Gastrocnemius medialis (tissue), 4 donors: Measurements from ENCODE around the gene KDM5C. TPM values are rescaled to one million over a fixed set of nuclear protein-coding genes. Genes with fewer than 3 reads are reported as not detected.

Experiments
- ATAC-seq, 2 donors: fragments of 150-250 bp; one replicate each; pipeline ENCODE4 v1.9.1; 2016
- DNase-seq, 2 donors: peaks; one replicate each; pipeline ENCODE4 v3.0.0-alpha.2; 2019
- H3K27ac ChIP-seq, 4 donors: fragments of 200-600 bp; sonication (generic); 1 replicate in 1 of 4; 2 replicates in 3 of 4; pipeline ENCODE4 v1.5.1; 2016 to 2018; ENCODE audit warnings: mild to moderate bottlenecking in 2 of 4, moderate library complexity in 1 of 4
- H3K27me3 ChIP-seq, 3 donors: fragments of 200-600 bp; sonication (generic) in 2 of 3; 1 replicate in 1 of 3; 2 replicates in 2 of 3; pipeline versions ENCODE4 v1.5.1 to v1.6.0; 2016 to 2019; ENCODE audit warnings: mild to moderate bottlenecking in 1 of 3, moderate library complexity in 1 of 3
- H3K36me3 ChIP-seq, 2 donors: fragments of 200-600 bp; sonication (generic) in 1 of 2; one replicate each; pipeline ENCODE4 v1.5.1; 2017 to 2018
- H3K4me1 ChIP-seq, 2 donors: fragments of 200-600 bp; sonication (generic) in 1 of 2; one replicate each; pipeline ENCODE4 v1.5.1; 2016 to 2017; ENCODE audit warnings: mild to moderate bottlenecking in 2 of 2
- H3K4me3 ChIP-seq, 4 donors: fragments of 200-600 bp; sonication (generic) in 3 of 4; 1 replicate in 1 of 4; 2 replicates in 3 of 4; pipeline ENCODE4 v1.5.1; 2016 to 2019; ENCODE audit warnings: mild to moderate bottlenecking in 2 of 4
- H3K9me3 ChIP-seq, 3 donors: fragments of 200-600 bp; sonication (generic) in 2 of 3; 1 replicate in 1 of 3; 2 replicates in 2 of 3; pipeline ENCODE4 v1.5.1; 2016 to 2019
- POLR2A ChIP-seq, 2 donors: fragments of 450-650 bp; IDR thresholded peaks; one replicate each; pipeline ENCODE4 v1.6.1; 2017; ENCODE audit warnings: antibody characterized with exemption in 2 of 2, mild to moderate bottlenecking in 2 of 2, moderate library complexity in 2 of 2
- in situ Hi-C, 4 donors: fragments of 200-750 bp; cut with MboI; loops; one replicate each; pipeline versions ENCODE4 v1.15.0 to v1.8.0; 2017; ENCODE audit warnings: low sequenced_read_pairs in 4 of 4
- intact Hi-C: fragments of 100-400 bp; cut with DNase I; formaldehyde crosslinking; loops from one replicate; pipeline ENCODE4 v1.15.1; 2023; ENCODE audit warnings: low total_unique reads
- total RNA-seq, 4 donors: library from RNA; depleted of rRNA; stranded (reverse); fragments of >200 nt; gene quantifications; one replicate each; pipeline versions ENCODE4 v1.1.0 to v1.2.3, GENCODE V29; 2016
- TF ChIP-seq, protein P1 (sequence below), 5 experiments: fragments of 450-650 bp in 3 of 5; fragments of 200-600 bp in 2 of 5; sonication (generic) in 2 of 5; IDR thresholded peaks in 4 of 5; conservative IDR thresholded peaks in 1 of 5; 1 replicate in 4 of 5; 2 replicates in 1 of 5; pipeline ENCODE4 v1.5.1; 2016 to 2019; ENCODE audit warnings: antibody characterized with exemption in 5 of 5, mild to moderate bottlenecking in 3 of 5, moderate library complexity in 3 of 5

Gene KDM5C
- total RNA-seq, 4 donors from 2014 or later: 143 to 210 (median 147) TPM

DNA sequence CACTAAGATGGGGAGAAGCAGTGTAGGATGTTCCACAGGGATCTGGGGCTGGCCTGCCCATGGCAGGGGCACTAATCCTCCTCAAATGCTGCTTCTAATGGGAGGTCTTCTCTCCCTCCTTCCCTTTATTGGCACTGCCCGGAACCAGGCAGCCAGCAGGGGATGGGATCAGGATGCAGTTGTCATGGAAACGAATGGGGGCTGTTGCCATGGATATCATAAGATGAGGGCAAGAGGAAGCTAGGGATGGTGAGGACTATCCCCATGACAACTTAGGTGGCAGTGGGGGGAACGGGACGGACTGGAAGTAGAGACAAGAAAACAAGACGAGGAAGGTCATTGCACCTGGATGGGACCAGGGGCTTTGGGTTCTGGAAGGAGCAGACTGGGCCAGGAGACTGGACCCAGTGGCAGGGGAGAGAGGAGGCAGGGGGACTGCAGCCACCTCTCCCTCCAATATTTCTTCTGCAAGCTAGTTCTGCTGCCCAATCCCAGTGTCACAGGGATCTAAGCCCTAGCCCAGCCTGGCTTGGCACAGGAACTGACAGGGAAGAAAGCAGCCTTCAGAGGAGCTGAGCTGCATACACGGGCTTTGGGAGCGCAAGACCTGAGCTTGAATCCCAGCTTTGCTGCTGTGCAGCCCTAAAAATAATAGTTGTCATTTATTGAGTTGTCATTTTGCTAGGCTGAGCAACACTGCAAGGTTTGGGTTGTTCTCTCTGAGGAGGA, 37.3 kb upstream of the KDM5C start:
- no peaks in the 10 kb centered on the region for H3K9me3 ChIP-seq
- TF ChIP-seq, protein P1, sequence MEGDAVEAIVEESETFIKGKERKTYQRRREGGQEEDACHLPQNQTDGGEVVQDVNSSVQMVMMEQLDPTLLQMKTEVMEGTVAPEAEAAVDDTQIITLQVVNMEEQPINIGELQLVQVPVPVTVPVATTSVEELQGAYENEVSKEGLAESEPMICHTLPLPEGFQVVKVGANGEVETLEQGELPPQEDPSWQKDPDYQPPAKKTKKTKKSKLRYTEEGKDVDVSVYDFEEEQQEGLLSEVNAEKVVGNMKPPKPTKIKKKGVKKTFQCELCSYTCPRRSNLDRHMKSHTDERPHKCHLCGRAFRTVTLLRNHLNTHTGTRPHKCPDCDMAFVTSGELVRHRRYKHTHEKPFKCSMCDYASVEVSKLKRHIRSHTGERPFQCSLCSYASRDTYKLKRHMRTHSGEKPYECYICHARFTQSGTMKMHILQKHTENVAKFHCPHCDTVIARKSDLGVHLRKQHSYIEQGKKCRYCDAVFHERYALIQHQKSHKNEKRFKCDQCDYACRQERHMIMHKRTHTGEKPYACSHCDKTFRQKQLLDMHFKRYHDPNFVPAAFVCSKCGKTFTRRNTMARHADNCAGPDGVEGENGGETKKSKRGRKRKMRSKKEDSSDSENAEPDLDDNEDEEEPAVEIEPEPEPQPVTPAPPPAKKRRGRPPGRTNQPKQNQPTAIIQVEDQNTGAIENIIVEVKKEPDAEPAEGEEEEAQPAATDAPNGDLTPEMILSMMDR (IDR thresholded peaks at IDR 0.05 in 4 of 5, conservative IDR thresholded peaks at IDR 0.05 in 1 of 5): no peak
- TF ChIP-seq POLR2A (IDR thresholded peaks at IDR 0.05): no peak
- H3K27me3 ChIP-seq: peaks cover 0 to 6% (median 0%) of the 10 kb centered on the region in 3 donors
- in situ Hi-C loops: no loop called here
- DNase-seq (no peak), ATAC-seq (no peak)
- H3K4me3 ChIP-seq: no peak overlapping the region
- no peak overlapping the region for H3K27ac ChIP-seq
- intact Hi-C loops: no loop called here
- H3K36me3 ChIP-seq: no peaks in the 10 kb centered on the region
- no peaks in the 10 kb centered on the region for H3K4me1 ChIP-seq

DNA sequence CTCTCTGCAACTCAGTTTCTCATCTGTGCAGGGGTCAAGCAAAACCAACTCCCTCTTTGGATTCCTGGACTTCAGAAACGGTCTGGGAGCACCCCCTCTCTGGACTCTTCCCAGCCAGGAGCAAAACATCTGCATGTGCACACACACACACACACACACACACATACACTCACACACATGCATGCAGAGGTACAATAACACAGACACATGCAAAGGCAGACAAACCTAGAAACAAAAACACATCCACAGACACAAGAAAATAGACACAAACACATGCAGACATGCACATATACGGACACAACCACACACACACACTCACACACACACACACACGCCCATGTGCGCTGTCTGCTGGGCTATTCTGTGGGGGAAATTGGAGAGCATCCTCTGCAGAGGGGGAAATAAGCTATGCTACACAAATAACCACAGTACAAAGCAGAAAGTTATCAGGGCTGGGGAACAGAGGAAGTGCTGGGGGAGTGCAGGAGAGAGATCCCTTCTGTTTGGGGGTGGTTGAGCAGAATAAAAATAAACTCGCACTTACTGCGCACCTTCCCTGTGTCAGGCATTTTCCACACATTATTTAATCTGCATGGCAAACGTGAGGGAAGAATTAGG, 36.5 kb upstream of the KDM5C start:
- ATAC-seq: no peak

DNA sequence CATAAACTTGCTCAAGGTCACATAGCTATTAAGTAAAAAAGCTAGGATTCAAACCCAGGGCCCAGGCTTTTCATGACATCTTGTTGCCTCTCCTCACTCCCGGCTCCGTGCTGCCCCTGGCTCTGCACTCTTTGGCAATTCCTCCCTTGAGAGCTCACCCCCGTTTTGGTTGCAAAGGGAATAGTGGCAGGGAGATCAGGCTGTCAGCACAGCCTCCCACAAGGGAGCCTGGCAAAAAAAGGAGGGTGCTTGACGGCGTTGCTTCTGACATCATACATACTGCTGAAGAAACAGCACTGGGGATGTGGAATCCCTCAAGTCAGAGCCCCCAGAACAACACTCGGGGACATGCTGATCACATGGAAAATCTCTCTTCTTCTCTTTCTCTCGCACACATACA, 35.8 kb upstream of the KDM5C start:
- Histone ChIP-seq H3K36me3 (no peaks in the 10 kb centered on the region), H3K9me3 (no peaks in the 10 kb centered on the region), H3K27ac (no peak overlapping the region), H3K4me1 (no peaks in the 10 kb centered on the region), H3K4me3 (no peak overlapping the region), H3K27me3 (peaks cover 0 to 12% (median 0%) of the 10 kb centered on the region in 3 donors)
- DNase-seq (no peak), ATAC-seq (no peak)
- intact Hi-C loops (no loop called here), in situ Hi-C loops (no loop called here)
- TF ChIP-seq, protein P1 (IDR thresholded peaks at IDR 0.05 in 4 of 5, conservative IDR thresholded peaks at IDR 0.05 in 1 of 5): no peak
- no peak for TF ChIP-seq POLR2A (IDR thresholded peaks at IDR 0.05)

More for the DNA sequence above, 36.5 kb upstream of the KDM5C start:
- intact Hi-C loops: no loop called here
- Histone ChIP-seq H3K4me3 (no peak overlapping the region), H3K27ac (no peak overlapping the region), H3K36me3 (no peaks in the 10 kb centered on the region), H3K27me3 (peaks cover 0 to 12% (median 0%) of the 10 kb centered on the region in 3 donors), H3K9me3 (no peaks in the 10 kb centered on the region), H3K4me1 (no peaks in the 10 kb centered on the region)
- TF ChIP-seq, protein P1 (IDR thresholded peaks at IDR 0.05 in 4 of 5, conservative IDR thresholded peaks at IDR 0.05 in 1 of 5): no peak
- no peak for TF ChIP-seq POLR2A (IDR thresholded peaks at IDR 0.05)
- DNase-seq: no peak
- in situ Hi-C loops: no loop called here

DNA sequence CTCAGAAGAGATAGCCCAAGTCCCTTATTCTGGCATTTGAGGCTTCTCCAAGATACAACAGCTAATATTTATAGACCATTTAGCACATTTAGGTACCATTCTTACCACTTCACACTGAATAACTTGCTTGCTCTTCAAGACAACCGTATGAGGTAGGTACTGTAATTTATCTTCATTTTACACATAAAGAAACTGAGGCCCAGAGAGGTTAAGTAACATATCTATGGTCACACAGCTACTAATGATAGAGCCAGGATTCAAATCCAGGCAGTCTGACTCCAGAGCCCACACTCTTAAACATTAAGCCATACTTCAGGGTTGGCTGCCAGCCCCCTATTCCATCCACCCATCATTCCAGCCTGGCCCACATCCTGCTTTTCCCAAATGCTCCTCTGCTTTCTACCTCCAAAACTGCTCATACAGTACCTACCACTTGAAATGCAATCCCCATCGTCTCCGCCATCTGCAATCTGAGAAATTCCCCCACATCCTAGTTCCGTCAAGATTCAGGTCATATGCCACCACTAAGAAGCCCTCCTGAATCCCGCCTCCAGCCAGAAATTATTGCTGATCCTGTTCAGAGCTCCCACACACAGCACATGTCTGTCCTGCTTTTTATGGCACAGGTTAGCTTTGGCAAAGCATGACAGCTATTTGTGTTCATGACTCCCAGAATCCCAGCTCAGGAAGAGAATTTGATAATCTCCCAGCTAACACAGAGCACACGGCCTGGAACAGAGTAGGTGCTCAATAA, 32.8 kb upstream of the KDM5C start:
- intact Hi-C loops: no loop called here

More for the DNA sequence above, 32.8 kb upstream of the KDM5C start:
- ATAC-seq (no peak), DNase-seq (no peak)
- H3K36me3 ChIP-seq: no peaks in the 10 kb centered on the region
- H3K4me3 ChIP-seq: no peak overlapping the region
- in situ Hi-C loops: no loop called here
- peaks cover 0 to 12% (median 0%) of the 10 kb centered on the region in 3 donors for H3K27me3 ChIP-seq
- H3K27ac ChIP-seq: no peak overlapping the region
- H3K9me3 ChIP-seq: no peaks in the 10 kb centered on the region
- H3K4me1 ChIP-seq: no peaks in the 10 kb centered on the region
- TF ChIP-seq, protein P1 (IDR thresholded peaks at IDR 0.05 in 4 of 5, conservative IDR thresholded peaks at IDR 0.05 in 1 of 5): no peak
- TF ChIP-seq POLR2A (IDR thresholded peaks at IDR 0.05): no peak
